ENCODE measurements around the gene WWOX.
"Not testable (repeated sequence)": the region's sequence is repeated elsewhere in the genome, so short reads cannot be mapped to it uniquely, and the experiment has no call there.

The WWOX gene

GRCh38 chr16:78686601-78687000 lies 587.1 kb downstream of the WWOX start:
- no peak for DNase-seq (ENCODE audit: low read depth)

- no peak for DNase-seq (ENCODE audit: low read depth)
Measured at GRCh38 chr16:78689028-78689427, 589.6 kb downstream of the WWOX start.

- no peak for DNase-seq (ENCODE audit: low read depth)
Measured at GRCh38 chr16:78689536-78689935, 590.1 kb downstream of the WWOX start.

- no peak for DNase-seq (ENCODE audit: low read depth)
Measured at GRCh38 chr16:78690510-78690909, 591.1 kb downstream of the WWOX start.

GRCh38 chr16:78691746-78692145 lies 592.3 kb downstream of the WWOX start:
- not testable (repeated sequence) for DNase-seq (ENCODE audit: low read depth)

- no peak for DNase-seq (ENCODE audit: low read depth)
Measured at GRCh38 chr16:78693496-78693895, 594.0 kb downstream of the WWOX start.

GRCh38 chr16:78694414-78694813 lies 595.0 kb downstream of the WWOX start:
- no peak for DNase-seq (ENCODE audit: low read depth)

GRCh38 chr16:78695391-78695790 lies 595.9 kb downstream of the WWOX start:
- no peak for DNase-seq (ENCODE audit: low read depth)

- DNase-seq (ENCODE audit: low read depth), result no peak
Measured at GRCh38 chr16:78696797-78697196, 597.3 kb downstream of the WWOX start.

- DNase-seq (ENCODE audit: low read depth), result no peak
Measured at GRCh38 chr16:78697426-78697825, 598.0 kb downstream of the WWOX start.

- DNase-seq (ENCODE audit: low read depth), result no peak
Measured at GRCh38 chr16:78703936-78704335, 604.5 kb downstream of the WWOX start.

- DNase-seq (ENCODE audit: low read depth), result no peak
Measured at GRCh38 chr16:78704416-78704815, 605.0 kb downstream of the WWOX start.

GRCh38 chr16:78705694-78706093 lies 606.2 kb downstream of the WWOX start:
- DNase-seq (ENCODE audit: low read depth), result no peak

- no peak for DNase-seq (ENCODE audit: low read depth)
Measured at GRCh38 chr16:78706637-78707036, 607.2 kb downstream of the WWOX start.

GRCh38 chr16:78709137-78709884 lies 609.9 kb downstream of the WWOX start:
- DNase-seq (ENCODE audit: low read depth), result no peak

GRCh38 chr16:78715106-78715505 lies 615.7 kb downstream of the WWOX start:
- no peak for DNase-seq (ENCODE audit: low read depth)

GRCh38 chr16:78715673-78716072 lies 616.2 kb downstream of the WWOX start:
- DNase-seq (ENCODE audit: low read depth), result no peak

GRCh38 chr16:78718141-78718540 lies 618.7 kb downstream of the WWOX start:
- DNase-seq (ENCODE audit: low read depth), result no peak

GRCh38 chr16:78720416-78720815 lies 621.0 kb downstream of the WWOX start:
- no peak for DNase-seq (ENCODE audit: low read depth)

GRCh38 chr16:78727536-78727935 lies 628.1 kb downstream of the WWOX start:
- no peak for DNase-seq (ENCODE audit: low read depth)

- DNase-seq (ENCODE audit: low read depth), result no peak
Measured at GRCh38 chr16:78729687-78730086, 630.2 kb downstream of the WWOX start.

GRCh38 chr16:78731785-78732184 lies 632.3 kb downstream of the WWOX start:
- no peak for DNase-seq (ENCODE audit: low read depth)

GRCh38 chr16:78732696-78733095 lies 633.2 kb downstream of the WWOX start:
- DNase-seq (ENCODE audit: low read depth), result no peak

GRCh38 chr16:78735337-78735736 lies 635.9 kb downstream of the WWOX start:
- no peak for DNase-seq (ENCODE audit: low read depth)

Measured in T-helper 22 cell (primary cell).